HG03025 (cell line): ENCODE results near the gene SPSB1.

Source experiments
- ATAC-seq: cut with Tn5 transposase; IDR thresholded peaks from one replicate; pipeline ENCODE4 v1.9.1; 2021; ENCODE audit warnings: mild to moderate bottlenecking, moderate library complexity; ENCODE audit not compliant: unreplicated experiment, low FRiP score

The SPSB1 gene

DNA sequence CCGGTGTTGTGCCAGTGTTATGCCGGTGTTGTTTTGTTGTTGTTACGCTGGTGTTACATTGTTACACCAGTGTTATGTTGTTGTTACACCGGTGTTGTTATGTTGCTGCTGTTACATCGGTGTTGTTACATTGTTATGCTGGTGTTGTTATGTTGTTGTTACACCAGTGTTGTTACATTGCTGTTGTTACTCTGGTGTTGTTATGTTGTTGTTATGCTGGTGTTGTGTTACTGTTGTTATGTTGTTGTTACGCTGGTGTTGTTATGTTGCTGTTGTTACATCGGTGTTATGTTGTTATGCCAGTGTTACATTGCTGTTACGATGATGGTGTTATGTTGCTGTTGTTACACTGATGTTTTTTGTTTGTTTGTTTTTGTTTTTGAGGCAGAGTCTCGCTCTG is 34.1 kb upstream of the SPSB1 start:
- ATAC-seq, result no peak

DNA sequence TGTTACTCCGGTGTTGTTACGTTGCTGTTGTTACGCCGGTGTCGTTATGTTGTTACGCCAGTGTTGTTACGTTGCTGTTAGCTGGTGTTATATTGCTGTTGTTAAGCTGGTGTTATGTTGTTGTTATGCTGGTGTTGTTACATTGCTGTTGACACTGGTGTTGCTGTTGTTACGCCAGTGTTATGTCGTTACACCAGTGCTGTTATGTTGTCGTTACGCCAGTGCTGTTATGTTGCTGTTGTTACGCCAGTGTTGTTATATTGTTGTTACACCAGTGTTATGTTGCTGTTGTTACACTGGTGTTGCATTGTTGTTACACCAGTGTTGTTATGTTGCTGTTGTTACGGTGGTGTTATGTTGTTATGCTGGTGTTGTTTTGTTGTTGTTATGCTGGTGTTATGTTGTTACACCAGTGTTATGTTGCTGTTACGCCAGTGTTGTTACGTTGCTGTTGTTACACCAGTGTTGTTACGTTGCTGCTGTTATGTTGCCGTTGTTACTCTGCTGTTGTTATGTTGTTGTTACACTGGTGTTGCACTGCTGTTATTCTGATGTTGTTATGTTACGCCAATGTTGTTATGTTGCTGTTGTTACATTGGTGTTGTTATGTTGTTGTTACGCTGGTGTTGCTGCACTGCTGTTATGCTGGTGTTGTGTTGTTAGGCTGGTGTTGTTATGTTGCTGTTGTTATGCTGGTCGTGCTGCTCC is 32.5 kb upstream of the SPSB1 start:
- ATAC-seq, result no peak

DNA sequence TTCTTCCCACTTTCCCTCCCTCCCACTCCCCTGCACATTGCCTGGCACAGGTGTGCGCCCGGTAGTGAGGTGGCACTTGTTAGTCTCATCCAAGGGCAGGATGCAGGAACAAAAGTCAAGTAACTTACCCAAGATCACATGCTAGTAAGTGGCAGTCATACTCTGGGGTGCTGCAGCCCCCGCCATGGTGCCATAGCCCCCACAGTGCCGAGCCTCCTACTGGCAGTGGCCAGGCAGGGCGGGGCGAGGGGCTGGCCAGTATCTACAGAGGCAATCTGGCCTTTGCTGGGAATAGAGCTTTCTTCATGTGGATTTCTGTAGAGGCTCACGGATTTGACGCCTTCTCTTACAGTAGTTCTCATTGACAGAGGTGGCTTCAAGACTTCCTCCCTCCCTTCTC is 31.2 kb upstream of the SPSB1 start:
- no peak for ATAC-seq

- ATAC-seq, result no peak
Measured at GRCh38 chr1:9262096-9262986, 30.4 kb upstream of the SPSB1 start.

GRCh38 chr1:9263276-9263855 is 29.3 kb upstream of the SPSB1 start:
- ATAC-seq, result no peak

- ATAC-seq, result no peak
Measured at GRCh38 chr1:9263984-9264872, 28.5 kb upstream of the SPSB1 start.

DNA sequence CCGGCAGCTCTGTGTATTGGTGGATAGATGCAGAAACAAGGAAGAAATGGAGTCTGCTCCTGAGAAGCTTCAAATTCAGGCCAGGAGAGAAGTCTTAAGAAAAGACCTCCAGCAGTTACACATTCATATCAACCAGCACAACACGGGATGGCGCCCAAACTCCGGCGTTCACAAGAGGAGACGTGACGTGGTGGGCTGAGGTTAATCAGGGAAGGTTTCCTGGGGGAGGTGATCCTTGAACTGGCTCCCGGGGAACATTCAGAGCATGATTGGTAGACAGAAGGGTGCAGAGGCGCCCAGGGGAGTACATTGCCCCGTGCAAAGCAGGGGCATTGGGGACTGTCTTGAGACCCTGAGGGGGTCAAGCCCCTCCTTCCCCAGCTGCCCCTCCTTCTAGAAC is 27.7 kb upstream of the SPSB1 start:
- ATAC-seq, result no peak

- no peak for ATAC-seq
Measured at GRCh38 chr1:9265968-9266367, 26.7 kb upstream of the SPSB1 start.

GRCh38 chr1:9267352-9267686 is 25.4 kb upstream of the SPSB1 start:
- ATAC-seq, result no peak

- no peak for ATAC-seq
Measured at GRCh38 chr1:9267827-9268581, 24.7 kb upstream of the SPSB1 start.

DNA sequence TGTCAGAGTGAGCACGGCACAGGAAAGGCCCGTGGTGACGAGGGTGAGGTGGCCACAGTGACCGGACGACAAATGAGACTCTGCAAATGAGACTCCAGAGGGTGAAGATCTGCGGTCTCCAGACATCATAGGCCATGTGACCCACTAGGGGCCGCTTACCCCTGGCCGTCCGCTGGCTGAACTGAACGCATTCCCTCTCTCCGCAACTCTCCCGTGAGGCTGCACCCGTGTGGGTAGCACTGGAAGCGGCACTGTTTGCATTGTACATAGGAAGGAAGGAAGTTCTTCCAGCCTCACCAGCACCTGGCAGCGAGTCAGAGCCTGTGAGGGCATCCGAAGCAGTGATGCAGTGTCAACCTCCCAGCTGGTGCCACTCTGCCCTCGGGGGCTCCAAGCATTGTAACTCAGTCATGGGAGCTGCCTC is 23.6 kb upstream of the SPSB1 start:
- no peak for ATAC-seq

DNA sequence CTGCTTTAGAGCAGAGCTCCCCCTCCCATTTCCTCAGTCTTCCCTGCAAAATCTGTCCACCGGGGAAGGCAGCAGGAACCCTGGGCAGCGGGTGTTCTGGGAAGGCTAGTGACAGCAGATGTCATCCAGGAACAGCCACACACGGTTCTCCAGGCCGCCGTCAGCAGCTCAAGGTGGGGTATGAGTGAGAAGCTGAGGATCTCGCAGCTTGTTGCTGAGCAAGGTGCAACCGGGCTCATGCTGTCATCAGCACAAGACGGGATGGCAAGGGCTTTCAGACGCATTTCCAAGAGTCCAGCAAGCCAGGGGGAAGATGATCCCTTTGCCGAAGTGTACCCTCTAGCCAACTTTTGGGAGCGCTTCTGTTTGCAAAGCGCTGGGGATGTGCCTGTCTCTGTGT is 23.0 kb upstream of the SPSB1 start:
- no peak for ATAC-seq

GRCh38 chr1:9270290-9270883 is 22.3 kb upstream of the SPSB1 start:
- ATAC-seq, result no peak

GRCh38 chr1:9271283-9271682 is 21.4 kb upstream of the SPSB1 start:
- ATAC-seq, result no peak

DNA sequence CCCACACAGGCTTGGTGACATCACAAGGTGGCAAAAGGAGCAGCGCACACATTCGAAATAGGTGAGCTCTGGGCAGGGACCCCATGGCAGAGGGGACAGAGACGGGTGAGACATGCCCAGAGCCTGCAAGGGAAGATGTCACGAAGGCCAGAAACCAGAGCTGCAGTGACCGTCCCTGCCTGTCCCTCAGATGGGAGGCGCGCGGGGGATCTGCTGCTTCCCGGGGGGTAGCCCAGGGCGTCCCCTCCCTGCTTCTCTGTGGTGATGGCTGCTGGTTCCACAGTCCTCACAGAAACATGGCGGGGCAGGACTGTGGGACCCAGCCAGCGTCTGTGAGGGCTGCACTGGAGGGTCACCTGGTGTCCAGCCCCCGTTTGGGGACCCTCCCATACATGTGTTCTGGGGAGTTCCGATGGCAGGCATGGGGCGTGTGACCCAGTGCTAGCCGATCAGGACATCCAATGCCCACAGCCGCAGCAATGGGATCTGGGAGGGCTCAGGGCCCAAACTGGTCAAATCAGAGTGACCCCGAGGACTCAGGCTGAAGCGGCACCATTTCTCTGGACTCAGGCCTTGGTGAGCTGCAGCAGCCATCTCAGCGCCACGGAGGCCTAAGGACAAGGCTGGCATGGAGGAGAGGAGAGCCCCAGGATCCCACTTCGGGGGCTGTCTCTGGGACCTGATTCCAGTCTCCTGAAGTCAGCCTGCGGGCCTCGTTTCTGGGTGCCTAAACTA is 20.7 kb upstream of the SPSB1 start:
- ATAC-seq, result no peak

- ATAC-seq, result no peak
Measured at GRCh38 chr1:9273177-9273576, 19.5 kb upstream of the SPSB1 start.

DNA sequence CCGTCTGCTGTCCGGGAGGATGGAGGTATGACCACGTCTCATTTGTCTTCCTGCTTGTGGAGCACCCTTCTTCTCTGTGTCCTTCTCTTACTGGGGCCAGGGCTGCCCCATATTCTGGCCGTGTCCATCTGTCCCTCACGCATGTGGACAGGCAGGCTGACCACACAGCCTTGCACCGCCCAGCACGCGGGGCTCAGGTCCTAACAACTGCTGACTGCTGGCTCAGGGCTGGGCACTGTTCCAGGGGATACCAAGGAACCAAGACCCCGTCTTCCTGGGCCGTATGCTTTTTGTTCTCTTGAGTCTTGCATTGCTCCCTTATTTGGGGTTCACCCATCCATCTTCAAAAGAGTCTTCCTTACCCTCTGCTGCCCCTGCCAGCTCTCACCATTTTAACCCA is 17.5 kb upstream of the SPSB1 start:
- ATAC-seq, result no peak

DNA sequence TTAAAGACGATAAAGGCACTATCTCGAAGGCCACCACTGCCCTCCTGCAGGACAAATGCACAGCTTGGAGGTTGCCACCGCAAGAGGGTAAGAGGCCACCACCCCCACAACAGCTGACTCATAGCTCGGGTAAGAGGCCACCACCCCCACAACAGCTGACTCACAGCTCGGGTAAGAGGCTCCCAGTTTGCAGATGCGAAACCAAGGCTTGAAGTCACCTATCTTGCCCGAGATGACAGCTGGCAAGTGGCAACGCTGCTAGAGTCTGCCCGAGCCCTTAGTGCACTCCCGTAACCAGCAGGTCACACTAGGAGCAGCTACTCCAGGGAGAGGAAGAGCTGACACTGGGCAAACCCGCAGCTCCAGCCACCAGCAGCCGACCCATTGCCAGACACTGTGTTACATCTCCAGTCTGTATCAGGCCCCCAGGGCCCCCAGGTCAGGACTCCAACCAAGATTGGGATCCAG is 17.1 kb upstream of the SPSB1 start:
- no peak for ATAC-seq

GRCh38 chr1:9278116-9278515 is 14.6 kb upstream of the SPSB1 start:
- ATAC-seq, result no peak
